Nephron progenitor cell (in vitro differentiated cells): ENCODE data around the gene TACC3.

Experiments
- DNase-seq: peaks from one replicate; pipeline ENCODE4 v3.0.0; 2021
- H3K27ac Mint-ChIP-seq: 2 replicates; pipeline ENCODE4 v1.8.0; 2021; ENCODE audit warnings: mild to moderate bottlenecking, moderate library complexity, mixed read lengths
- H3K27me3 Mint-ChIP-seq: 2 replicates; pipeline ENCODE4 v1.8.0; 2021; ENCODE audit warnings: mild to moderate bottlenecking, low read depth, mixed read lengths; ENCODE audit not compliant: poor library complexity
- H3K36me3 Mint-ChIP-seq: 2 replicates; pipeline ENCODE4 v1.8.0; 2021; ENCODE audit warnings: low read depth, mixed read lengths
- H3K4me1 Mint-ChIP-seq: 2 replicates; pipeline ENCODE4 v1.8.0; 2021; ENCODE audit warnings: mixed read lengths
- H3K4me3 Mint-ChIP-seq: 2 replicates; pipeline ENCODE4 v1.8.0; 2021; ENCODE audit warnings: mild to moderate bottlenecking, moderate library complexity, mixed read lengths
- H3K9me3 Mint-ChIP-seq: 2 replicates; pipeline ENCODE4 v1.8.0; 2021; ENCODE audit warnings: mild to moderate bottlenecking, moderate library complexity, mixed read lengths
- TF ChIP-seq, protein P1 (sequence below): fragments of 200-600 bp; sonication (generic); IDR thresholded peaks from 2 replicates; pipeline ENCODE4 v1.5.0; 2021; ENCODE audit warnings: antibody characterized with exemption

The TACC3 gene

DNA sequence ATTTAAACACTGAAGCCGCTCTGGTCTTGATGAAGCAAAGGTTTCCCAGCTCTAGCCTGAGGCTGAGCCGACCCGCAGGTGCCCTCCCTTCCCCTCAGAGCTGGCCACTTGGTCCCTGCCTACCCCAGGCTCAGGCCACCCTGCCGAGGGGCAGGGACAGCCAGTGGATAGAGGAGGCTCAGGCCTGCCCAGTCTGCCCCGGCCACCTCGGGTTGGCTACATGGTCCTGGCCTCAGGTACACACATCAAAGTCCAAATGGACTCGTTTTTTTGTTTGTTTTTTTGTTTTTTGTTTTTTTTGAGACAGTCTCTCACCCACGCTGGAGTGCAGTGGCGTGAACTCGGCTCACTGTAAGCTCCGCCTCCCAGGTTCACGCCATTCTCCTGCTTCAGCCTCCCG is 23.8 kb downstream of the TACC3 start:
- no peaks in the 10 kb centered on the region for H3K9me3 Mint-ChIP-seq
- no peak overlapping the region for H3K4me3 Mint-ChIP-seq
- TF ChIP-seq, protein P1, sequence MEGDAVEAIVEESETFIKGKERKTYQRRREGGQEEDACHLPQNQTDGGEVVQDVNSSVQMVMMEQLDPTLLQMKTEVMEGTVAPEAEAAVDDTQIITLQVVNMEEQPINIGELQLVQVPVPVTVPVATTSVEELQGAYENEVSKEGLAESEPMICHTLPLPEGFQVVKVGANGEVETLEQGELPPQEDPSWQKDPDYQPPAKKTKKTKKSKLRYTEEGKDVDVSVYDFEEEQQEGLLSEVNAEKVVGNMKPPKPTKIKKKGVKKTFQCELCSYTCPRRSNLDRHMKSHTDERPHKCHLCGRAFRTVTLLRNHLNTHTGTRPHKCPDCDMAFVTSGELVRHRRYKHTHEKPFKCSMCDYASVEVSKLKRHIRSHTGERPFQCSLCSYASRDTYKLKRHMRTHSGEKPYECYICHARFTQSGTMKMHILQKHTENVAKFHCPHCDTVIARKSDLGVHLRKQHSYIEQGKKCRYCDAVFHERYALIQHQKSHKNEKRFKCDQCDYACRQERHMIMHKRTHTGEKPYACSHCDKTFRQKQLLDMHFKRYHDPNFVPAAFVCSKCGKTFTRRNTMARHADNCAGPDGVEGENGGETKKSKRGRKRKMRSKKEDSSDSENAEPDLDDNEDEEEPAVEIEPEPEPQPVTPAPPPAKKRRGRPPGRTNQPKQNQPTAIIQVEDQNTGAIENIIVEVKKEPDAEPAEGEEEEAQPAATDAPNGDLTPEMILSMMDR = no peak
- H3K27ac Mint-ChIP-seq = no peak overlapping the region
- no peak for DNase-seq
- no peaks in the 10 kb centered on the region for H3K4me1 Mint-ChIP-seq
- H3K27me3 Mint-ChIP-seq = peaks cover 4% of the 10 kb centered on the region
- peaks cover 30% of the 10 kb centered on the region for H3K36me3 Mint-ChIP-seq

DNA sequence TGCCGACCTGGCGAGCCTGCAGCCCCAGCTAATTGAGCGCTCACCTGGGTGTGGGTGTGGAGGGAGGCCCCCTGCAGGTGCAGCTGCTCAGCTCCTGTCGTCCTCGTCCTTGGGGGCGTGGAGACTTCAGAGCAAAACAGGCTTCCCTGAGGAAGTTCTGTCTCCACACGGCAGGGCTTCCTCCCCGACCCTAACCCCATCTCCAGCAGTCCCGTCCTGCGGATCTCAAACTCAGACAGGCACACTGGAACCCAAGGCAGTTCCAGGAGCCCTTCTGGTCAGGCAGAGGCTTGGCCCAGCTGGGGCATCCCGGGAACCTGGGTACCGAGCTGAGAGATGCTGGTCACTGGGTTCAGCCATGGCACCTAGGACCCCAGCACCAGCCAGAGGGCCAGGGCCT is 24.4 kb downstream of the TACC3 start:
- Mint-ChIP-seq H3K4me3 (no peak overlapping the region), H3K9me3 (no peaks in the 10 kb centered on the region), H3K36me3 (peaks cover 27% of the 10 kb centered on the region), H3K4me1 (no peaks in the 10 kb centered on the region), H3K27me3 (peaks cover 4% of the 10 kb centered on the region), H3K27ac (no peak overlapping the region)
- no peak for DNase-seq
- TF ChIP-seq, protein P1 = no peak

DNA sequence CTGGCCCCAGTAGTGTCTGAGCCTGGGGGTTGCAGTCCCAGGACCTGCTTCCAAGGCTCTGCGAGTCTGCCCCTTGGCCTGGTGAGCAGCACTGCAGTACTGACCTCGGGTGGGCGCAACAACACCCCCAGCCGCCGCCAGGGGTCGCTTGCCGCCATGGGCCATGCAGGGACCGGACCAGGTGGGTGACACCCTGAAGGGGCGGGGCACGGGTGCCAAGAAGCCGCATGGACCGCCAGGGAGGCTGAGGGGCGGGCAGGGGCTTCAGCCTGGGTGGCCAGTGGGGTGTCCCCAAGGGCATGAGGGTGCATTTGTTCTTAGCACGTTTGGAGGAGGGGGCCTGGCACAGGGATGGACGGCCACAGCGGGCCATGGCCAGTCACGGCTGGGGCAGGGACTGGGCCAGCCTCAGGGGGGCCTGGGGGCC is 25.0 kb downstream of the TACC3 start:
- no peak overlapping the region for H3K4me3 Mint-ChIP-seq
- H3K9me3 Mint-ChIP-seq = no peaks in the 10 kb centered on the region
- peaks cover 21% of the 10 kb centered on the region for H3K36me3 Mint-ChIP-seq
- no peaks in the 10 kb centered on the region for H3K4me1 Mint-ChIP-seq
- TF ChIP-seq, protein P1 = peak; percentile 97
- DNase-seq = peak; percentile 98
- no peak overlapping the region for H3K27ac Mint-ChIP-seq
- H3K27me3 Mint-ChIP-seq = peaks cover 4% of the 10 kb centered on the region

DNA sequence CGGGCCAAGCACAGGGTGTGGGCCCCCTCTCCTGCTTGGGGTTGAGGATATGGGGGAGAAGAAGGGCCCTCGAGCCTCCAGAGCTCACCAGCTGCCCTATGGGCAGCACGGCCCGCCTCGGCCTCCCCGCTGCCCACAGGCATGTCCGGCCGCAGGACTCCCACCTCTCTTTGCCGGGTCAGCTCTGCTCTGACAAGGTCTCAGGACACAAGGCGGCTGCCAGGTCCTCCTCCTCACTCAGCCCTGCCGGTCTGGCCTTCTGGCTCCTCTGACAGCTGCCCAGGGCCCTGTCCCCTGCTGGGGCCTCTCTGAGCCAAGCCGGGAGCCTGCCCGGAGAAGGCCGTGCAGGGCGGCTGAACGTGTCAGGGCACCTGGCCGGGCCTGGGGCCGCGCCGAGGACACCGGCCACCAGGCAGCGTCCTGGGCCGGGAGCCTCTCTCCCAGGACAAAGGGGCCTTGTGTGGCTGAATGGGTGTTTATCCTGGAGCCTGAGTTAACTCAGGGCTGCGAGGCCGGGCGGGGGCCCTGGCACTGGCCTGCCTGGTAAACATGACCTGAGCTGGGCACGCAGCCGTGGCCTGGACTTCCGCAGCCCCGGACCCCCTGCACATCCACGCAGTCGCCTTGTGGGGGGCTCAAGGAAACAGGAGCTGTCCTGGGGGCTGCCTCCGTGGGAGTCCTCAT is 25.7 kb downstream of the TACC3 start:
- no peak overlapping the region for H3K4me3 Mint-ChIP-seq
- DNase-seq = no peak
- H3K4me1 Mint-ChIP-seq = no peaks in the 10 kb centered on the region
- TF ChIP-seq, protein P1 = no peak
- H3K9me3 Mint-ChIP-seq = no peaks in the 10 kb centered on the region
- H3K27ac Mint-ChIP-seq = no peak overlapping the region
- H3K36me3 Mint-ChIP-seq = peaks cover 13% of the 10 kb centered on the region
- H3K27me3 Mint-ChIP-seq = peaks cover 4% of the 10 kb centered on the region

DNA sequence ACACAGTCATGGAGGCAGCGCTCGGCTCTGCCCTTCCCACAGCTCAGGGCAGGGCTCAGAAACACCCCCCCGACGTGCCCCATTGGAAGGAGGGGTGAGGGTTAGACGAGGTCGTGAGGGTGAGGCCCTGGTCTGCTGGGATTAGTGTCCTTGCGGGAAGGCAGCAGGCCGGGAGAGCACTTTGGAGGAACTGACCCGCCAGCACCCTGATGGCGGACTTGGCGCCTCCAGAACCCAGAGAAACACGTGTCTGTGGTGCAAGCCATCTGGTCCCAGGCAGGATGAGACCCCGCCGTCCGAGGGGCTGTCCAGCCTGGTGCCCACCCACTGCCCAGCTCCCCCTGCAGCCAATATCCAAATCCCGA is 26.3 kb downstream of the TACC3 start:
- DNase-seq = no peak
- Mint-ChIP-seq H3K4me3 (no peak overlapping the region), H3K9me3 (no peaks in the 10 kb centered on the region), H3K36me3 (peaks cover 10% of the 10 kb centered on the region), H3K27ac (no peak overlapping the region), H3K4me1 (no peaks in the 10 kb centered on the region), H3K27me3 (peaks cover 4% of the 10 kb centered on the region)
- TF ChIP-seq, protein P1 = no peak

DNA sequence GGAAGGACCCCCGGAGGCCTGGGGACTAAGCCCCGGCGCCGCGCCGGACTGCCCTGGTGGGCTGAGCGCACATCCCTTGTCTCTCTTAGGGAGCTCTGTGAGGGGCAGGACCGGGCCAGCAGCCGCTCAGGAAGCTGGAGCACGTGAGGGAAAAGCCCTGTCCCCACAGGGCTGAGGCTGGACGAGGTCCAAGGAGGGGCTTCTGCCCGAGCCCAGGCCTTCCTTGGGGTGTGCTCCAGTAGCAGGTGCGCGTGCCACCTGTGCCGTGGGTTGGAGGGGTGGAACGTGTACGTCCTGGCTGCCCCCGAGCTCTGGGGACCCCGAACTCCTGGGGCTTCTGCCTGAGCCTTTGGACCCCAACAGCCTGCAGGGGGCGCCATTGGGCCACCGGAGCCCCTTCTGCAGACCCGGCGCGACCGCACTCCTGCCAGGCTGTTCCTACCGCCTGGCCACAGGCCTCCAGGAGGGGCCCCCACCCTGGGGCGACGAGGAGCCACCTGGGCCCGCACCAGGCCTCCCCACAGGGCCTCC is 27.2 kb downstream of the TACC3 start:
- Mint-ChIP-seq H3K4me3 (no peak overlapping the region), H3K27me3 (peaks cover 4% of the 10 kb centered on the region), H3K27ac (no peak overlapping the region), H3K9me3 (no peaks in the 10 kb centered on the region), H3K4me1 (no peaks in the 10 kb centered on the region), H3K36me3 (peaks cover 6% of the 10 kb centered on the region)
- TF ChIP-seq, protein P1 = peak; percentile 85
- peak; percentile 94 for DNase-seq
